ENCODE results near the gene ZSCAN16. TPM values are rescaled to one million over a fixed set of nuclear protein-coding genes. Genes with fewer than 3 reads are reported as not detected.

The ZSCAN16 gene
- 4.9 and 5.8 TPM in 2 replicates for total RNA-seq

DNA sequence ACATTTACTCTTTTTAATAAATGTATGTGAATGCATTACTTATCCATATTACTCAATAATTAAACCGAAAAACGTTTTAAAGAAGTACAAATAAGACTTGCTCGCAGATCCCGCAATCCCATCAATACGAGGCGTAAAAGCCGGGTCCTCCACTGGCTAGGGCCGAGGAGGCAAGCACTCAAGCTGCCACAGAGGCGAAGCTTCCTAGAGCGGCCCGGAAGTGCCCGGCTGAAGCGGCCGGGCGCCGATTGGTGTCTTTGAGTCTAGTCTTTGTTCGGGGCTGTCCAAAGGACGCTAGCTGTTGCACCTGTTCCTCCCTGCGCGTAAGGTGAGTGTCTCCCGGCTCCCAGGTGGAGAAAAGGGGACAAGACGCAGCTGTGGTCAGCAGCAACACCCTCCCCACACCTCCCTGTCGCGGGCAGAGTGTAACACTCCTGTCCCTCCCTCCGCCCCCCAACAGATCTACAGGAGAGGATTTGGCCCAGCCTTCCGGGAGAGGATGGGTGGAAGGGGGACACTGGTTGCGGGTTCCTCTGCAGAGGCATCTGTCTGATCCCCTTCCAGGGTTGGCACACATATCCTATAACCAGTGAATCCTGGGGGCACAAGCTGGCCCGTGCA is at the start of gene ZSCAN16:
ZSCAN16 (plus strand) TSS at position 260 of the 621 bp plus-strand sequence. CDS start 835 bp downstream, outside the sequence.

DNA sequence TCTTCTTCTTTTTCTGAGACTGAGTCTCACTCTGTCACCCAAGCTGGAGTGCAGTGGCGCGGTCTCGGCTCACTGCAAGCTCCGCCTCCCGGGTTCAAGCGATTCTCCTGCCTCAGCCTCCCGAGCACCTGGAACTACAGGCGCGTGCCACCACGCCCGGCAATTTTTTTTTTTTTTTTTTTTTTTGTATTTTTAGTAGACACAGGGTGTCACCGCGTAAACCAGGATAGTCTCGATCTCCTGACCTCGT is 44.1 kb upstream of the ZSCAN16 start, which contains the start of gene ZNF165:
ZNF165 (plus strand) TSS at position 188 of the 250 bp plus-strand sequence. CDS start 4,913 bp downstream, outside the sequence.

DNA sequence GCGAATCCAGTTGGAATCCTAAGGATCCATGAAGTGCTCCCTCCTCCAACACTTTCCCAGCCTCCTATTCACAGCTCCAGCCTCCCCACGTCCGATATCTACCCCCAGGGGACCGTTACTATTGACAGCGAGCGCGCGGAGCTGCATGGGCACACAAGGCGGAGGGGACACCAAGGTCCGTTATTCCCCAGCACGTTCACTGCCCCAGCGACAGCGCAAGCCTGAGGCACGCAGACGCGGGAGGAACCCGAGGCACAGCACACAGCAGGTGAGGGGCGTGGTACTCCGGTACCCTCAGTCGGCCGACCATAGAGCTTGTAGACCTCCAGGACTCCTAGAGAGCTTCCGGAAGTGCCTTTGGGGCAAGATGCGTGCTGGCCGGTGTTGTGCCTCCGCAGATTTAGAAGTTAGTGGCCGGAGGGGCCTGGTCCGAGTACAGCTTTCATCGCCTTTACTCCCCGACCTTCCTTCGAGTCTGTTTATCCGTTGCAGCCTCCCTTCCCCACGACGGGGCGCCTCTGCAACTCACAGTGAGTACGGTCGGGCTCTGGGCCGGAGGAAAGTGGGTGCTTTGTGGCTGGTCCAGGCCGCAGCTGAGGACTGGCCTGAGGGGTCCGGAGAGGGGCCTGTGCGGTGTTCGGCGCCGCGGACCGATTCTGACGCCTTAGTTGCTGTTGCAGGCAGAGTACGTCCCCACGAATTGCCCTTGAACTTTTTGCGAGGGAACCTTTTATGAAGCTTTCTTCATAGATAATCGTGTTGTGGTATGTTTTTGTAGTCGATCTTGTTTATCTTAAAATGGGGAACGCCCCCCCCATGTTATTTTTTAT is 17.3 kb downstream of the ZSCAN16 start, which contains the start of gene ZKSCAN8:
ZKSCAN8 (plus strand) TSS at position 384 of the 830 bp plus-strand sequence. CDS start 6,525 bp downstream, outside the sequence.

Other genes with a start within 250 kb of the ZSCAN16 start
- not detected in 2 replicates for gene OR2B2, start 212.2 kb upstream of the ZSCAN16 start, total RNA-seq
- not detected in 2 replicates for gene OR2B6, start 167.4 kb upstream of the ZSCAN16 start, total RNA-seq
- gene ZNF165, start 44.0 kb upstream of the ZSCAN16 start, total RNA-seq: 0.25 and 0.77 TPM in 2 replicates
- 17.2 and 19.2 TPM in 2 replicates for gene ZKSCAN8, start 17.3 kb downstream of the ZSCAN16 start, total RNA-seq
- gene ZSCAN9, start 100.7 kb downstream of the ZSCAN16 start, total RNA-seq: 12.9 and 13.4 TPM in 2 replicates
- 5.4 and 6.0 TPM in 2 replicates for gene ZKSCAN4, start 127.7 kb downstream of the ZSCAN16 start, total RNA-seq
- gene NKAPL, start 134.7 kb downstream of the ZSCAN16 start, total RNA-seq: 1.00 and 1.9 TPM in 2 replicates
- 19.4 and 21.9 TPM in 2 replicates for gene ZSCAN26, start 142.5 kb downstream of the ZSCAN16 start, total RNA-seq
- gene PGBD1, start 157.0 kb downstream of the ZSCAN16 start, total RNA-seq: 7.9 and 9.5 TPM in 2 replicates
- gene ZSCAN31, start 211.5 kb downstream of the ZSCAN16 start, total RNA-seq: 7.9 and 19.7 TPM in 2 replicates
- gene ZKSCAN3, start 225.3 kb downstream of the ZSCAN16 start, total RNA-seq: 5.9 and 6.1 TPM in 2 replicates

Measured in uterine smooth muscle cell (primary cell).